DOHH2 (cell line): Measurements from ENCODE around the gene RNF213.

Source experiments
- EZH2phosphoT487 ChIP-seq: fragments of 200-600 bp; sonication (generic); IDR thresholded peaks from 2 replicates; pipeline ENCODE4 v1.6.1; 2017; ENCODE audit warnings: borderline replicate concordance, mild to moderate bottlenecking, antibody characterized with exemption, low read length, moderate library complexity, mixed read lengths
- TF ChIP-seq, protein P1 (sequence below): fragments of 200-600 bp; sonication (generic); IDR thresholded peaks from one replicate; pipeline ENCODE4 v1.5.1; 2014; ENCODE audit warnings: antibody characterized with exemption, mild to moderate bottlenecking, low read depth, low read length; ENCODE audit not compliant: poor library complexity, severe bottlenecking

DNA sequence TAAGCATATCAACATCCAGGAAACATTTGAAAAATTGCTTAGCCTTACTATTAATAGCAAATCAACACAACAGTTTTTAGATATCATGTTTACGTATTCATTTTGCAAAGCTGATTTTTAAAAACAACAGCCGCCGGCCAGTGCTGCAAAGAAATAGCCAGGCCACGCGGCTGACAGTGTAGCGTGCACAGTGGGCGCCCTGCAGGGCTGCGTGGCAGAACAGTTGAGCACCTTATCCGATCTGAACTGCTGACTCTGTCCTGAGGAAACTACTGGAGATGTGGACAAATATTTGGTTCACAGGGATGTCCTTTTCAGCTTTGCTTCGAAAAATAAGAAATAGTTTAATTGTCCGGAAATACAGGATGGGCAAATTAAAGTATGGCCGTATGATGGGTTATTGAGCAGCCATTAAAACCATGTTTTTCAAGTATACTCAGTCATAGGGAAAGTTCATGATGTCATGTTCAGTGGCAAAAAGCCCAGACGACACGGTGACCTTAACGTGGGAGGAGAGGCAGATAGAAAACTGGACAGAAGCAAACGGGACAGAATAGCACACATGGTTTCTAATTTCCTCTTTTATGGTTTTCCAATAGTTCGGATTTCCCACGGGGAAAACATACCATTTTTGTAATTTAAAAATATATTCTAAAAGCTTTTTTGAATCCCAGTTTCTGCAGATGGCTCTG lies 101.9 kb downstream of the RNF213 start:
- TF ChIP-seq, protein P1, sequence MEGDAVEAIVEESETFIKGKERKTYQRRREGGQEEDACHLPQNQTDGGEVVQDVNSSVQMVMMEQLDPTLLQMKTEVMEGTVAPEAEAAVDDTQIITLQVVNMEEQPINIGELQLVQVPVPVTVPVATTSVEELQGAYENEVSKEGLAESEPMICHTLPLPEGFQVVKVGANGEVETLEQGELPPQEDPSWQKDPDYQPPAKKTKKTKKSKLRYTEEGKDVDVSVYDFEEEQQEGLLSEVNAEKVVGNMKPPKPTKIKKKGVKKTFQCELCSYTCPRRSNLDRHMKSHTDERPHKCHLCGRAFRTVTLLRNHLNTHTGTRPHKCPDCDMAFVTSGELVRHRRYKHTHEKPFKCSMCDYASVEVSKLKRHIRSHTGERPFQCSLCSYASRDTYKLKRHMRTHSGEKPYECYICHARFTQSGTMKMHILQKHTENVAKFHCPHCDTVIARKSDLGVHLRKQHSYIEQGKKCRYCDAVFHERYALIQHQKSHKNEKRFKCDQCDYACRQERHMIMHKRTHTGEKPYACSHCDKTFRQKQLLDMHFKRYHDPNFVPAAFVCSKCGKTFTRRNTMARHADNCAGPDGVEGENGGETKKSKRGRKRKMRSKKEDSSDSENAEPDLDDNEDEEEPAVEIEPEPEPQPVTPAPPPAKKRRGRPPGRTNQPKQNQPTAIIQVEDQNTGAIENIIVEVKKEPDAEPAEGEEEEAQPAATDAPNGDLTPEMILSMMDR = no peak
- no peak for TF ChIP-seq EZH2phosphoT487
